ENCODE data around the gene DNM1. TPM values are rescaled to one million over a fixed set of nuclear protein-coding genes. Genes with fewer than 3 reads are reported as not detected.

DNM1 gene
- total RNA-seq (2014; rRNA removed), result 0.17 TPM in 1 of 2 replicates, not detected in the other
- polyA plus RNA-seq (2012), result 0.26 TPM

GRCh38 chr9:128203024-128203706 is at the start of gene DNM1:
Gene DNM1 (plus strand): TSS chr9:128203379. CDS start chr9:128203471, 92 bp downstream.
- peak; percentile 32 for DNase-seq (ENCODE audit: low read depth)

DNA sequence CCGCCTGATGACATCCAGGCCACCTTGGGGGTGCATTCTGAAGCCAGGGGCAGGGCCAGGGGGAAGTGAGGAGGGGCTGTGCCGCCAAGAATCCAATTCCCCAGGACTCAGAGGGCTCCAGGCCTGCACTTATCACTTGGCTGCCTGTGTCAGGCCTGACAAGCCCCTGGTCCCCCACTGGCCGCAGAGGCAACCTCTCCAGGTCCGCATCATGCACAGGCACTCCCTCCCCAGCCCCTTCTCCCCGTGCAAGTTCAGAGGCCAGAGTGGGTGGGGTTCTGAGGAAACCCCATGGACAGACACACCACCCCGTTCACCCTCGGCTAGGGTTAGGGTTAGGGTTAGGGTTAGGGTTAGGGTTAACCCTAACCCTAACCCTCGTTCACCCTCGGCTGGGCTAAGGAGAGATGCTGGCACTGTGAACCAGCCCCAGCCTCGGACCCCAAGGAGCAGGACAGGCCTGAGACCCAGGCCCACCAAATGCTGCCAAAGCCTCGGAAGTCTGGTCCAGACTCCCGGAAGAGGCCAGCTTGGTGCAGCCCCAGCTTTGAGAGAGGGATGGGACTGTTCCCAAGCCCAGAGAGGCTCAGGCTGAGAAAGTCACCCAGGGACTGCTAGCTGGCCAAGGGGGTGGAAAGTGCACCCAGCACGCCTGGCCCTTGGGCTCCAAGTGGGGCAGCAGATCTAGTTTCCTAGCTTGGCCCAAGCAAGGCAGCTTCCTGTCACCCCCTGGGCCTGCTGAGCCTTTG is 49.1 kb upstream of the DNM1 start:
- no peak for DNase-seq (ENCODE audit: low read depth)

- no peak for DNase-seq (ENCODE audit: low read depth)
These were observed 47.3 kb upstream of the DNM1 start for GRCh38 chr9:128155736-128156500.

DNA sequence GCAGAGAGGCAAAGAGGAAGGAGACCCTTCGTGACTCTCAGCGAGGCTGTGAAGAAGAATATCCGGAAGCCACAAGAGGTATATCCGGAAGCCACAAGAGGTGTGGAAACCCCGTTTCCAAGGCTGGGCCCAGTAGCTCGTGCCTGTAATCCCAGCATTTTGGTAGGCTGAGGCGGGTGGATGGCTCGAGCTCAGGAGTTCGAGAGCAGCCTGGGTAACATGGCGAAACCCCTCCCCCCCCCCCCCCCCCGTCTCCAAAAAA is 43.7 kb upstream of the DNM1 start:
- no peak for DNase-seq (ENCODE audit: low read depth)

DNA sequence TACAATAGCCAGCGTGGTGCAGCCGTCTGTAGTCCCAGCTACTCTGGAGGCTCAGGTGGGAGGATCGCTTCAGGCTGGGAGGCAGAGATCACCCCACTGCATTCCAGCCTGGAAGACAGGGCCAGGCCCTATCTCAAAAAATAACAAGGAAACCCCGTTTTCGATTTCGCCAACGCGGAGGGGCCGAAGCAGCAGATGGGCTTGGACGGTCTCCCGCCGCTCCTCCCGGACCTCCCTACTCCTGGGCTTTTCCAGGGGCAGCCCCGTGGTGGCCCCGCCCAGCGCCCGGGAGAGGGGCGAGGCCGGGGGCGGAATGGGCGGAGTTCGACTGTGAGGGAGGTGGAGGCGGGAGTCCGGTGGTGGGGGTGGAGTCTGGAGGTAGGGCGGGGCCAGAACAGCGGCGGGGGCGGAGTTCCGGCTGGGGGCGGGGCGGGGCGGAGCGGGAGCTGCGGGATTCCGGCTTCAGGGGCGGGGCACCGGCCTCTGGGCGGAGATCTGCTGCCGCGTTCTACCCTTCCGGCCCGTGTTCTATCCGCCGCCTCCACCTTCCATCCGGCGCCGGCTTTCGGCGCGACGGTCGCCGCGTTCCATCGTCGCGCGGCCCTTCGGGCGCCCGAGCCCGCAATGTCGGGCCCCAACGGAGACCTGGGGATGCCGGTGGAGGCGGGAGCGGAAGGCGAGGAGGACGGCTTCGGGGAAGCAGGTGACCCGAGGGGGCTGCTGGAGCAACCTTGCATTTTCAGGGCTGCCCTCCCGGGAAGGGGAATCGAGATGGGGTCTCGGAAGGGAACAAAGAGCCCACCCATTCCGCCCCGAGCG is 43.2 kb upstream of the DNM1 start, which contains the start of gene BBLN:
TSS of gene BBLN (plus strand) at position 482 of the 819 bp plus-strand sequence. CDS start at position 625, 143 bp downstream.
- DNase-seq (ENCODE audit: low read depth), result peak; percentile 89

DNA sequence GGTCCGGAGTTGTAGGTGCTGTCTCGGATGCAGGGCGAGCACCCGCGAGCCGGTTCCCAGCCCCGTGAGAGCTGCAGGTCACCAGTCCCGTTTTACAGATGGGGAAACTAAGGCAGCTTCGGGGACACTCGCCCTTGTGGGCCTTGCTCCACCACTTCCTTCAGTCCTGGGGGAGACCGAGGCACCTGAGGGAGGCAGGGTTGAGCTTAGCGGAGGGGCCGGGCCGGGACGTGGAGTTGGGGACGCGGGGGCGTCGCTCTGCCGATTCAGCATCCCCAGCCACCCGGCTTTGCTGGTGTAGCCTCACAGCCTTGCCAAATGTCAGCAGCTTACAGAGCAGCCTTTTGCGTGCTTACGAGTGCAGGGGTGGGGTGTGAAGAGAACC is 42.6 kb upstream of the DNM1 start:
- no peak for DNase-seq (ENCODE audit: low read depth)

- DNase-seq (ENCODE audit: low read depth), result no peak
These were observed 41.8 kb upstream of the DNM1 start for GRCh38 chr9:128161215-128161902.

GRCh38 chr9:128162215-128163026 is 40.8 kb upstream of the DNM1 start:
- DNase-seq (ENCODE audit: low read depth), result peak; percentile 85

GRCh38 chr9:128163027-128163515 is 40.1 kb upstream of the DNM1 start:
- no peak for DNase-seq (ENCODE audit: low read depth)

DNA sequence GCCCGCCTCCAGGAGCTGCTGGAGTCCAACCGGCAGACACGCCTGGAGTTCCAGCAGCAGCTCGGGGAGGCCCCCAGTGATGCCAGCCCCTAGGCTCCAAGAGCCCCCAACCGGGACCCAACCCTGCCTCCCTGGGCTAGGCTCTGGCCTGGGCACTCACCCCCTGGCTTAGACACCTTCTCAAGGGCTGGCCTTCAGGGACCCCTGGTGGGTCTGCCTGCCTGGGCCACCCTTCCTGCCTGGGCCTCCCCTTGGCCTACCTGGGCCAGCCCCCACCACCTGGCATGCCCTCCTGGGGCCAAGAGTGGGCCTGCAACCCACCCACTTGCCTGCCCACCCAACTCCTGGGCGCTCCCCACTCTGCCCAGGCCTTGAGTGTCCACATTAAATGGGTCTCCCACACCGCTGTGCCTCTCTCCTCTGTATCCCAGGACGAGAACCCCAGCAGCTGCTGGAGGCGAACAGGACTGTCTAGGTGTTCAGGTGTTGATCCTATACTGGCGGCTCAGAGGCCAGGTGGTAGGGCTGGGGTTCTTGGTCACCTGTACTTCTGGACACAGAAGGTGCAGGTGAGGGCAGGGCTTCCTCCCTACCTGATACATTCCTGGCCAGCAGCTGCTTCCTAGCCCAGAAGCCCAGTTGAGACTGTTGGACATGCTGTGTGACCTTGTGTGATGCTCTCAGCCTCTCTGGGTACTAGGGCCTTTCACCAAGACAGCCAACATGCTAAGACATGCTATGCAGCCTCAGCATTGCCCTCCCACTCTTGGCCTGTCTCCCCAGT is 39.5 kb upstream of the DNM1 start:
- DNase-seq (ENCODE audit: low read depth), result no peak

- DNase-seq (ENCODE audit: low read depth), result no peak
These were observed 38.8 kb upstream of the DNM1 start for GRCh38 chr9:128164307-128164885.

- no peak for DNase-seq (ENCODE audit: low read depth)
These were observed 37.0 kb upstream of the DNM1 start for GRCh38 chr9:128166169-128166568.

DNA sequence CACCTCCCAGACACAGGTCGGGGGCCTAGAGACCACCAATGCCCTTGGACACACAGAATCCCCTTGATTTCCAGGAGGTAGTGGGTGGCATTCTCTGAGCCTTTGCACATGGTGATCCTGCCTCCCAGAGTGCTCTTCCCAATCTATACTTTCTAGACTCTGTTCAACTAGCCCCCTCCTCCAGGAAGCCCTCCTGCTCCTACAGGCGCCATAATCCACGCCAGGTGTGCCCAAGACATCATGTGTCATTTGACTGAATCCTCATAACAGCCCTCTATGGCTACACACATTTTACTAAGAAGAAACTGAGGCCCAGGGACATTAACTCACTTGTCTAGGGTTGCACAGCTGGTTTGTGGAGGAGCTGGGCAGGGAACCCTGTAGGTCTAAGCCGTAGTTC is 36.0 kb upstream of the DNM1 start:
- no peak for DNase-seq (ENCODE audit: low read depth)

DNA sequence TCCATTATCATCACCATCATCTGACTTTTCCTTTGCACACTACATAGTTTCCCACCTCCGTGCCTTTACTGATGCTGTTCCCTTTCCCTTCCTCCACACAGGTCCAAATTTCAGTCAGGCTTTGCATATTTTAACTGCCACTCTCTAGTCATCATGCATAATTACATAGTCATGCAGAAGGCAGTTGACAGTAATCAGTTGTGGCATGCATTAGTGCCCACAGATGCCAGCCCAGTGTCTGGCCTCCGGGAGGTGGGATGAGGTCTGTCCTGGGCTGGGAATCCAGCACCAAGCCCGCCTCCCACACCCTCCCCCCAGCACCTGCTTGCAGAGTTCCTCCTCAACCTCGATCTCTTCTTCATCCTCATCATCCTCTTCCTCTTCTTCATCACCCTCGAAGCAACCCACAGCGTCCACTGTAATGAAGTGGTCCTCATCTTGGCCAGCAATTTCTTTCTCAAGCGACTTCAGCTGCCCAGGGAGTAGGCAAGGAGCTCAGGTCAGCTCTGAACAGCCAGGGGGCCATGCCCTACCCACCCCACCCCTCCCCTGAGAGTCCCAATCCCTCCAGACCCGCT is 34.4 kb upstream of the DNM1 start:
- DNase-seq (ENCODE audit: low read depth), result no peak

GRCh38 chr9:128169492-128169891 is 33.7 kb upstream of the DNM1 start:
- DNase-seq (ENCODE audit: low read depth), result no peak

- DNase-seq (ENCODE audit: low read depth), result no peak
These were observed 33.3 kb upstream of the DNM1 start for GRCh38 chr9:128169925-128170324.

GRCh38 chr9:128174062-128174461 is 29.1 kb upstream of the DNM1 start:
- DNase-seq (ENCODE audit: low read depth), result no peak

- no peak for DNase-seq (ENCODE audit: low read depth)
These were observed 28.0 kb upstream of the DNM1 start for GRCh38 chr9:128175102-128175563.
